Fibroblast of lung (primary cell): Measurements from ENCODE around the gene MON1A.

Experiments
- CTCF ChIP-seq, 2 donors: IDR thresholded peaks in 1 of 2; conservative IDR thresholded peaks in 1 of 2; 1 replicate in 1 of 2; 2 replicates in 1 of 2; pipeline ENCODE4 v1.5.1; 2011 to 2012; ENCODE audit warnings: low read length in 2 of 2, control low read depth in 1 of 2, inconsistent platforms in 1 of 2, low read depth in 1 of 2, mild to moderate bottlenecking in 1 of 2
- EZH2 ChIP-seq: IDR thresholded peaks from 2 replicates; pipeline ENCODE4 v1.5.1; 2012; ENCODE audit warnings: low read length, control low read depth, mild to moderate bottlenecking; ENCODE audit errors: missing control alignments

DNA sequence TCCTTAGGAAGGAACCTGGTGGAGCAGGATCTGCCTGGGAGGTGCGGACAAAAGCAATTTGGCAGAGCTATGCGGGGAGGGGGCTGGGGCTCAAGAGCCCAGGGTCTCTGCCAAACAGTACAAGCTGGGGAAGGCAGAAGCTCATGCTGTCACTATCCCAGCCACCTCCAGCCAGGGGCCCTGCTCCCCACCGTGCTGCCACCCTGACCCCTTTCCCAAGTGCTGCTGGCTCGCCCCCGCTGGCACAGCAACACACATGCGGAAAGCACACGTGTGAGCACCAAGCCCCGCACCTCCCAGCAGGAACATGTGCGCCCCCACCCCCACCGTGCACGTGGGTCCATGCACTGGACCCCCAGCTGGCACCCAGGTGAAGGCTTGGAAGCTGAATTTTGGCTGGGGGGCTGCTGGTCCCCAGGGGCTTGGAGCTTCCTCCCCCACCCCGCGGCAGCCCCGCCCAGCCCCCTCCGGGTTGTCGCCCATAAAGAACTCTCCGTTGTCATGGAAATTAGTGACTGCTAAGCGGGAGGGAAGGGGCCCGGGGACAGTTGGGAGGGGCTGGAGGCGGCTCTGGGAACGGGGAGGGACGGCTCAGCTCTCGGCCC lies 60.6 kb downstream of the MON1A start:
- TF ChIP-seq CTCF (conservative IDR thresholded peaks at IDR 0.05 in 1 of 2, IDR thresholded peaks at IDR 0.05 in 1 of 2; ENCODE audit: low read depth in 1 of 2, low read length in 2 of 2) (no peak), EZH2 (peak; percentile 71)
